GM12865 (cell line): ENCODE results near the gene SLC1A4.
A peak's percentile ranks its signal among the peaks of the same experiment; 100 is the strongest.

ENCODE experiments used
- DNase-seq: peaks from one replicate; pipeline ENCODE4 v3.0.0; 2010; ENCODE audit warnings: low read depth
- H3K4me3 ChIP-seq: 2 replicates; pipeline ENCODE4 v1.5.1; 2011; ENCODE audit warnings: mild to moderate bottlenecking, low read depth, low read length, control low read depth
- CTCF ChIP-seq: IDR thresholded peaks from 2 replicates; pipeline ENCODE4 v1.5.1; 2011; ENCODE audit warnings: low read length, control low read depth, low read depth, inconsistent platforms; ENCODE audit not compliant: insufficient read depth; ENCODE audit errors: missing control alignments

SLC1A4 gene

GRCh38 chr2:65040400-65041261, 51.4 kb downstream of the SLC1A4 start:
- peak; percentile 90 for DNase-seq
- no peak overlapping the region for H3K4me3 ChIP-seq
- TF ChIP-seq CTCF: peak; percentile 92

GRCh38 chr2:65043001-65043400, 53.8 kb downstream of the SLC1A4 start:
- no peak for DNase-seq
- no peak overlapping the region for H3K4me3 ChIP-seq
- no peak for TF ChIP-seq CTCF

DNA sequence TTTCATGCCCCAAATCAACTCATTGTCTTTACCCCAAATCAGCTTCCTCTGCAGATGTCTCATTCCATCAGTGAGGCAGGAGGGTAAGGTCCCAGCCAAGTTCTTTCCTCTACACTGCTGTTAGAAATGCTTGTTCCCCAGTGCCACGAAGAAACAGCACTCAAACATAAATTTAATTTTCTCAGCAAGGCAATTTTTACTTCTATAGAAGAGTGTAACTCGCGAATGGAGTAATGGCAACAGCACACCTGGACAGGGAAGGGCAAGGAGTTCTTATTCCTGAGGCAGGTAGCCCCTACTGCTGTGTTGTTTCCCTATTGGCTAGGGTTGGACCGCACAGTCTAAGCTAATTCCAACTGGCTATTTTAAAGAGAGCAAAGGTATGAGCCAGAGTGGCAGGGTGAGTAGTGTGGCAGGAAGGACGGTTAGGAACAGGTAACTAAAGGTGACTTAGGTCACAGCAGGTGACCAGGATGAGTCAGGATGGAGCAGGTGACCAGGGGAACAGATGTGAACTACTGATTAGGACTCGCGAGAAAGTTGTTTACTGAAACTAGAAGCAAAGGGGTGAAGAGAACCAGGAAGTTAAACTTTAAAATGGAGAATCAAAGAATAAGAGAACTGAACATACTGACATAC, 55.0 kb downstream of the SLC1A4 start:
- H3K4me3 ChIP-seq: no peak overlapping the region
- no peak for DNase-seq
- TF ChIP-seq CTCF: no peak

DNA sequence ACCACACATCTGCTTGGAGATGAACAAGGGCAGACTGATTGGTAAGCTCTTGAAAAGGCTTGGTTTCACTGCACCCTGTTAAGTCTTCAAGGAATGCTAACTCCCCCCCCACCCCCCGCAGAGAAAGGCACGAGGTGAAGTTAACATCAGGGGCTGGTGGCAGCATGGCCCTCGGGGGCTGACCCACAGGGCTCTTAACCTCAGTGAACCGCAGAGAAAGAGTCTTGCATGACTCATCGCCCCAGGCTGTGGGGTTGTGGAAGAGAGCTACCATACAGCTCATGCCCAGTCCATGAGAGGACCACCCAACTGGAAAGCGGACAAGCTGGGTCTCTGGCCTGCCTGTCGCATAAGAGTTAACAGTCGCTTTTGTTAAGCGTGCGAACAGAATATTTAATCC, 56.5 kb downstream of the SLC1A4 start:
- TF ChIP-seq CTCF: no peak
- no peak for DNase-seq
- no peak overlapping the region for H3K4me3 ChIP-seq

- no peak for TF ChIP-seq CTCF
- H3K4me3 ChIP-seq: no peak overlapping the region
- no peak for DNase-seq
Measured at GRCh38 chr2:65046633-65047407, 57.6 kb downstream of the SLC1A4 start.

DNA sequence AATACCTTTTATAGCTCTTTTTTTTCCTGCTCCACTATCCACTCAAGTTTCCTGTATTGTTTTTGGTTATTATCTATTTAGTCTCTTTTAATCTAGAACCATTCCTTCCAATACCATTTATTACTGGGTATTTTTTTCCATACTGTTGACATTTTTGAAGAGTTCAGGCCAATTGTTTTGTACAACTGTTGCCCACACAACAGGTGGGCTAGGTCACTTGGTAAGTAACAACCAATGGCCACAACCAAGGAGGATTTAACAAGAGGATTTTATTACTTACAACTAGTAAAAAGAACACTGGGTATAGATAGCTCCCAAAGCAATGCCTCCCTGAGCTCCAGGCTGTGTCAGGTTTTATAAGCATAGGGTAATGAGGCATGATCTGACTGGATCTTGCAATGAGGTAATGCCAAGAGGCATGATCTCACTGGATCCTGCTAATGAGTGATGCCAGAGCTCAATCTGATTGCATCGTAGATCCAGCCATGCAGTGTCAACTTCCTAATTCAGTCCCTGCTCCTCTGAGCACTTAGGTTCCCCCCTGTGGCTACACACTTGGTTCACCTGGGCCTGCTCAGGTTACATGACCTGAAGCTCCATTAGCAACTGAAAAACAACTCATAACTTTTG, 59.9 kb downstream of the SLC1A4 start:
- no peak for DNase-seq
- TF ChIP-seq CTCF: no peak
- H3K4me3 ChIP-seq: no peak overlapping the region
